NT2/D1 (cell line): ENCODE results near the gene TRMO.

Experiments used
- SUZ12 ChIP-seq: IDR thresholded peaks from 2 replicates; pipeline ENCODE4 v1.6.1; 2011; ENCODE audit not compliant: insufficient read length, insufficient read depth; ENCODE audit errors: extremely low read depth
- YY1 ChIP-seq: IDR thresholded peaks from 2 replicates; pipeline ENCODE4 v1.6.1; 2011; ENCODE audit not compliant: insufficient read length, insufficient read depth
- ZNF274 ChIP-seq: IDR thresholded peaks from 2 replicates; pipeline ENCODE4 v1.6.1; 2011; ENCODE audit warnings: mild to moderate bottlenecking, low read depth, low read length

- no peak for TF ChIP-seq ZNF274
- TF ChIP-seq YY1 = no peak
- TF ChIP-seq SUZ12 = no peak
These were observed 37.3 kb upstream of the TRMO start for GRCh38 chr9:97959585-97959984.
